K562 (cell line): ENCODE results near the gene GABRA4.

Experiments
- ARID2 ChIP-seq: fragments of 450-650 bp; IDR thresholded peaks from 2 replicates; pipeline ENCODE4 v1.6.1; 2017; ENCODE audit warnings: antibody characterized with exemption, mild to moderate bottlenecking
- ATF6 ChIP-seq: sonication (generic); formaldehyde crosslinking; IDR thresholded peaks from 2 replicates; pipeline ENCODE4 v1.4.0; 2020; ENCODE audit warnings: mild to moderate bottlenecking, missing genetic modification reagents
- CEBPB ChIP-seq: fragments of 450-650 bp; IDR thresholded peaks from 2 replicates; pipeline ENCODE4 v1.6.1; 2016; ENCODE audit warnings: missing genetic modification characterization, missing compliant biosample characterization
- CHD1 ChIP-seq: fragments of 200-600 bp; sonication (generic); IDR thresholded peaks from one replicate; pipeline ENCODE4 v1.6.1; 2012; ENCODE audit warnings: mild to moderate bottlenecking, moderate library complexity, low read length, inconsistent platforms
- EZH2 ChIP-seq: IDR thresholded peaks from 2 replicates; pipeline ENCODE4 v1.6.1; 2012; ENCODE audit warnings: low read depth, mild to moderate bottlenecking, inconsistent platforms, low read length, borderline replicate concordance
- FUS ChIP-seq: fragments of 200-400 bp; formaldehyde crosslinking; optimal IDR thresholded peaks from 2 replicates; pipeline ENCODE3; 2017; ENCODE audit warnings: low read depth, low read length
- MYBL2 ChIP-seq, 2 experiments: fragments of 450-650 bp in 1 of 2; sonication (generic) in 1 of 2; formaldehyde crosslinking in 1 of 2; IDR thresholded peaks; 2 replicates each; pipeline versions ENCODE4 v1.6.1 to v1.8.1; 2017 to 2022; ENCODE audit warnings: borderline replicate concordance in 1 of 2, inconsistent platforms in 1 of 2, low read depth in 1 of 2, mild to moderate bottlenecking in 1 of 2, missing genetic modification reagents in 1 of 2, moderate library complexity in 1 of 2
- POLR2AphosphoS5 ChIP-seq: IDR thresholded peaks from 2 replicates; pipeline ENCODE4 v1.6.1; 2011; ENCODE audit warnings: mild to moderate bottlenecking, low read depth, low read length, moderate library complexity; ENCODE audit not compliant: control insufficient read depth, insufficient read depth
- SNAPC5 ChIP-seq: fragments of 250-450 bp; sonication (Bioruptor Pico); IDR thresholded peaks from 2 replicates; pipeline ENCODE4 v1.8.0; 2021; ENCODE audit warnings: moderate library complexity, mild to moderate bottlenecking, inconsistent platforms
- YY1 ChIP-seq, 3 experiments: IDR thresholded peaks; 2 replicates each; pipeline ENCODE4 v1.6.1; 2011; ENCODE audit warnings: low read length in 2 of 3, mild to moderate bottlenecking in 2 of 3, moderate library complexity in 2 of 3, borderline replicate concordance in 1 of 3, control low read depth in 1 of 3, low read depth in 1 of 3; ENCODE audit not compliant: insufficient read depth in 3 of 3, insufficient replicate concordance in 2 of 3, control insufficient read depth in 1 of 3, insufficient read length in 1 of 3; ENCODE audit errors: extremely low read depth in 1 of 3
- TF ChIP-seq, protein P1 (sequence below): sonication (generic); formaldehyde crosslinking; IDR thresholded peaks from 2 replicates; pipeline ENCODE4 v1.8.1; 2022; ENCODE audit warnings: missing genetic modification reagents
- TF ChIP-seq, protein P2 (sequence below): fragments of 450-650 bp; IDR thresholded peaks from 2 replicates; pipeline ENCODE4 v1.6.1; 2018; ENCODE audit not compliant: partially characterized antibody

GRCh38 chr4:46968847-46969246 lies 24.5 kb downstream of the GABRA4 start:
- TF ChIP-seq EZH2 = no peak
- TF ChIP-seq, protein P1, sequence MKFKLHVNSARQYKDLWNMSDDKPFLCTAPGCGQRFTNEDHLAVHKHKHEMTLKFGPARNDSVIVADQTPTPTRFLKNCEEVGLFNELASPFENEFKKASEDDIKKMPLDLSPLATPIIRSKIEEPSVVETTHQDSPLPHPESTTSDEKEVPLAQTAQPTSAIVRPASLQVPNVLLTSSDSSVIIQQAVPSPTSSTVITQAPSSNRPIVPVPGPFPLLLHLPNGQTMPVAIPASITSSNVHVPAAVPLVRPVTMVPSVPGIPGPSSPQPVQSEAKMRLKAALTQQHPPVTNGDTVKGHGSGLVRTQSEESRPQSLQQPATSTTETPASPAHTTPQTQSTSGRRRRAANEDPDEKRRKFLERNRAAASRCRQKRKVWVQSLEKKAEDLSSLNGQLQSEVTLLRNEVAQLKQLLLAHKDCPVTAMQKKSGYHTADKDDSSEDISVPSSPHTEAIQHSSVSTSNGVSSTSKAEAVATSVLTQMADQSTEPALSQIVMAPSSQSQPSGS = no peak
- no peak for TF ChIP-seq ARID2
- no peak for TF ChIP-seq ATF6 (CRISPR knock-in tag)
- TF ChIP-seq SNAPC5 (CRISPR knock-in tag) = no peak
- TF ChIP-seq POLR2AphosphoS5 = no peak
- TF ChIP-seq CEBPB (tag) = no peak
- TF ChIP-seq MYBL2 (IDR thresholded peaks at IDR 0.05; ENCODE audit: low read depth) = no peak
- no peak for TF ChIP-seq MYBL2 (CRISPR knock-in tag; IDR thresholded peaks at IDR 0.05; ENCODE audit: borderline replicate concordance)
- no peak for TF ChIP-seq YY1 (IDR thresholded peaks at IDR 0.05; ENCODE audit: borderline replicate concordance in 1 of 3, control insufficient read depth in 1 of 3, extremely low read depth in 1 of 3, insufficient read depth in 3 of 3, insufficient read length in 1 of 3, insufficient replicate concordance in 2 of 3, low read depth in 1 of 3, low read length in 2 of 3)
- no peak for TF ChIP-seq FUS
- TF ChIP-seq, protein P2, sequence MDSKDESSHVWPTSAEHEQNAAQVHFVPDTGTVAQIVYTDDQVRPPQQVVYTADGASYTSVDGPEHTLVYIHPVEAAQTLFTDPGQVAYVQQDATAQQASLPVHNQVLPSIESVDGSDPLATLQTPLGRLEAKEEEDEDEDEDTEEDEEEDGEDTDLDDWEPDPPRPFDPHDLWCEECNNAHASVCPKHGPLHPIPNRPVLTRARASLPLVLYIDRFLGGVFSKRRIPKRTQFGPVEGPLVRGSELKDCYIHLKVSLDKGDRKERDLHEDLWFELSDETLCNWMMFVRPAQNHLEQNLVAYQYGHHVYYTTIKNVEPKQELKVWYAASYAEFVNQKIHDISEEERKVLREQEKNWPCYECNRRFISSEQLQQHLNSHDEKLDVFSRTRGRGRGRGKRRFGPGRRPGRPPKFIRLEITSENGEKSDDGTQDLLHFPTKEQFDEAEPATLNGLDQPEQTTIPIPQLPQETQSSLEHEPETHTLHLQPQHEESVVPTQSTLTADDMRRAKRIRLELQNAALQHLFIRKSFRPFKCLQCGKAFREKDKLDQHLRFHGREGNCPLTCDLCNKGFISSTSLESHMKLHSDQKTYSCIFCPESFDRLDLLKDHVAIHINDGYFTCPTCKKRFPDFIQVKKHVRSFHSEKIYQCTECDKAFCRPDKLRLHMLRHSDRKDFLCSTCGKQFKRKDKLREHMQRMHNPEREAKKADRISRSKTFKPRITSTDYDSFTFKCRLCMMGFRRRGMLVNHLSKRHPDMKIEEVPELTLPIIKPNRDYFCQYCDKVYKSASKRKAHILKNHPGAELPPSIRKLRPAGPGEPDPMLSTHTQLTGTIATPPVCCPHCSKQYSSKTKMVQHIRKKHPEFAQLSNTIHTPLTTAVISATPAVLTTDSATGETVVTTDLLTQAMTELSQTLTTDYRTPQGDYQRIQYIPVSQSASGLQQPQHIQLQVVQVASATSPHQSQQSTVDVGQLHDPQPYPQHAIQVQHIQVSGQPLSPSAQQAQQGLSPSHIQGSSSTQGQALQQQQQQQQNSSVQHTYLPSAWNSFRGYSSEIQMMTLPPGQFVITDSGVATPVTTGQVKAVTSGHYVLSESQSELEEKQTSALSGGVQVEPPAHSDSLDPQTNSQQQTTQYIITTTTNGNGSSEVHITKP = no peak
- TF ChIP-seq CHD1 = no peak
